NCI-H69 (cell line): ENCODE data around the gene GRM2.

Source experiments
- DNase-seq: peaks from one replicate; lab custom pipeline; 2025; lab: John Stamatoyannopoulos, UW

The GRM2 gene

GRCh38 chr3:51706788-51707731, at the start of gene GRM2:
TSS of gene GRM2 (plus strand) at chr3:51707068. CDS start at chr3:51708984, 1,916 bp downstream.
- DNase-seq = peak; percentile 86

- DNase-seq = no peak
Observed at GRCh38 chr3:51657234-51657633, 49.6 kb upstream of the GRM2 start.

- no peak for DNase-seq
Observed at GRCh38 chr3:51659942-51660341, 46.9 kb upstream of the GRM2 start.

- no peak for DNase-seq
Observed at GRCh38 chr3:51662456-51662855, 44.4 kb upstream of the GRM2 start.

GRCh38 chr3:51668756-51669155, 38.1 kb upstream of the GRM2 start:
- no peak for DNase-seq

- peak; percentile 78 for DNase-seq
Observed at GRCh38 chr3:51669241-51670052, 37.4 kb upstream of the GRM2 start.

GRCh38 chr3:51670053-51670822, 36.6 kb upstream of the GRM2 start:
- DNase-seq = peak; percentile 30

GRCh38 chr3:51670823-51671733, 35.8 kb upstream of the GRM2 start, which contains the start of gene TEX264:
TSS of gene TEX264 (plus strand) at chr3:51671252. CDS start at chr3:51674305, 3,053 bp downstream.
- peak; percentile 95 for DNase-seq

GRCh38 chr3:51671734-51672475, 35.0 kb upstream of the GRM2 start:
- peak; percentile 60 for DNase-seq

GRCh38 chr3:51673181-51673801, 33.6 kb upstream of the GRM2 start:
- DNase-seq = peak; percentile 18

- DNase-seq = no peak
Observed at GRCh38 chr3:51673802-51674654, 32.8 kb upstream of the GRM2 start.

GRCh38 chr3:51675201-51675611, 31.7 kb upstream of the GRM2 start:
- DNase-seq = no peak

GRCh38 chr3:51676102-51676640, 30.7 kb upstream of the GRM2 start:
- no peak for DNase-seq

GRCh38 chr3:51677358-51677757, 29.5 kb upstream of the GRM2 start:
- no peak for DNase-seq

- DNase-seq = no peak
Observed at GRCh38 chr3:51678186-51678585, 28.7 kb upstream of the GRM2 start.

- no peak for DNase-seq
Observed at GRCh38 chr3:51678641-51679040, 28.2 kb upstream of the GRM2 start.

- no peak for DNase-seq
Observed at GRCh38 chr3:51679318-51679717, 27.6 kb upstream of the GRM2 start.

- DNase-seq = no peak
Observed at GRCh38 chr3:51679777-51680176, 27.1 kb upstream of the GRM2 start.
